LNCAP (cell line): Measurements from ENCODE around the gene PDGFRB.

Experiments
- TF ChIP-seq, protein P1 (sequence below): fragments of 450-650 bp; IDR thresholded peaks from 2 replicates; pipeline ENCODE4 v1.5.1; 2017; ENCODE audit warnings: mild to moderate bottlenecking

PDGFRB gene

DNA sequence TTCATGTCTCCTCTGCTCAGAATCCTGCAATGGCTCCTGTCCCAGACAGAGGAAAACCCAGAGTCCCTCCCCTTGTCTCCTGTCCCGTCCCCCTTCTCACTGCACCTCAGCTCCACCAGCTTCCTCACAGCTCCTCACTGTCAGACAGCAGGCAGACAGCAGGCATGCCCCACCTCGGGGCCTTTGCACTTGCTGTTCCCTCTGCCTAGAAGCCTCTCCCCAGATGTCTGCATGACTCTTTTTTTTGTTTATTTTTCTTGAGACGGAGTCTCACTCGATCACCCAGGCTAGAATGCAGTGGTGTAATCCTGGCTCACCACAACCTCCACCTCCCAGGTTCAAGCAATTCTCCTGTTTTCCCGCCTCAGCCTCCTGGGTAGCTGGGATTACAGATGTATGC is 25.4 kb upstream of the PDGFRB start:
- TF ChIP-seq, protein P1, sequence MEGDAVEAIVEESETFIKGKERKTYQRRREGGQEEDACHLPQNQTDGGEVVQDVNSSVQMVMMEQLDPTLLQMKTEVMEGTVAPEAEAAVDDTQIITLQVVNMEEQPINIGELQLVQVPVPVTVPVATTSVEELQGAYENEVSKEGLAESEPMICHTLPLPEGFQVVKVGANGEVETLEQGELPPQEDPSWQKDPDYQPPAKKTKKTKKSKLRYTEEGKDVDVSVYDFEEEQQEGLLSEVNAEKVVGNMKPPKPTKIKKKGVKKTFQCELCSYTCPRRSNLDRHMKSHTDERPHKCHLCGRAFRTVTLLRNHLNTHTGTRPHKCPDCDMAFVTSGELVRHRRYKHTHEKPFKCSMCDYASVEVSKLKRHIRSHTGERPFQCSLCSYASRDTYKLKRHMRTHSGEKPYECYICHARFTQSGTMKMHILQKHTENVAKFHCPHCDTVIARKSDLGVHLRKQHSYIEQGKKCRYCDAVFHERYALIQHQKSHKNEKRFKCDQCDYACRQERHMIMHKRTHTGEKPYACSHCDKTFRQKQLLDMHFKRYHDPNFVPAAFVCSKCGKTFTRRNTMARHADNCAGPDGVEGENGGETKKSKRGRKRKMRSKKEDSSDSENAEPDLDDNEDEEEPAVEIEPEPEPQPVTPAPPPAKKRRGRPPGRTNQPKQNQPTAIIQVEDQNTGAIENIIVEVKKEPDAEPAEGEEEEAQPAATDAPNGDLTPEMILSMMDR = no peak

DNA sequence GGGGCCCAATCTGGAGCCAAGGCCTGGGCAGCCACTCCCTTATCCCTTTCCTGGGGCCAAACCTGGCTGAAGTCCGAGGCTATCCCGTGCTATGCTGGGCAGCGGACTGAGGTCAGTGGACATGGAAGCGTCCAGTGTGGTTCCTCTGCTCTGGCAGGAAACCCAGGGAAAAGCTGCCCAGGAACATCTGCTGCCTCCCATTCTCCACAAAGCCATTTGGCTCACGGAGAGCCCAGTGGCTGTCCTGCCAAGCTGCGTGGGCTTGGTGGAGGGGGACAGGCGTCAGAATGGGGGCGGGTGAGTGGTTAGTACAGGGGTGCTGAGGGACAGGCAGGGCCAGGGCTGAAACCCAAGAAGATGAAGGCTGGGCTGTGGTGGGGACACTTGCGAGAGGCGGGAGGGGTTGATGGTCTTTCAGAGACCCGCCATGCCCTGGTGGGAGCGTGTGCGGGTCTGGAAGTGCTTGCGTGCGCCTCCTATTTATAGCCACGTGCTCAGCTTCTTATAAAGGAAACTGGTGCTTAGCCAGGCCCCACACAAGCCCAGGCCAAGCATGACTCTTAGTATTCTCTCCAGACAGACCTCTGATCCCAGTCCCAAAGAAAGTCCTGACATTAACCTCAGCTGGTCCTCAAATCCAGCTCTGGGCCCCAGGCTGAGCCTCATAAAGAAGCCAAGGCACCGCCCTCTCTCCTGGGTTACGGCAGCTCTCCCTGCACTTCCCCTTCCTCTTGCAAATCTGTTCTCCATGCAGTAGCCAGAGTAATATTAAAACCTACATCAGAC is 24.8 kb upstream of the PDGFRB start:
- TF ChIP-seq, protein P1 = no peak

DNA sequence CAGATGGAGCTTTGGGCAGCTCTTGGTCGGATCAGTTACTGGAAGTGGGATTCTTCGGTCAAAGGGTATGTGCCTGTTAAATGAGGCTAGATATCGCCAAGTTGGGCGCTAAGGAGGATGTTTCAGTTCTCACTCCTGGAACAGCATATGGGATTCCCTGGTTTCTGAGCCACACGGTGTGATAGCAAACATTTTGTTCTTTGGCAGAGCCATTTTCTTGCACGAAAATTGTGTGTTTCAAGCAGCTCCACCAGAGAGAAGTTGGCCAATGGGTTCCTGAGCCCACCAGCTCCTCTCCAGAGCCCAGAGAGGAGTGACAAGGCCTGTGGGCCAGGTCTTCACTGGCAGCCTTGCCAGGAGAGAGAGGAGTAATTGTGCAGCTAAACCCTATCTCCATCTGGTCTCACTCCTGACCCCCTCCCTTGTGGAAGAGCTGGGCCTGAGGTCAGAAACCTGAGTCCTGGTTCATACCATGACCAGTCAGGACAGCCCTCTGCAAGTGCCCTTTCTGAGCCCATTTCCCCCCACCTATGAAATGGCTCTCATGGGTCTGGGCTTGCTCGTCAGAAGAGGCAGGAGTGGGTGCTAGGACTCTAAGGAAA is 23.5 kb upstream of the PDGFRB start:
- TF ChIP-seq, protein P1 = no peak

DNA sequence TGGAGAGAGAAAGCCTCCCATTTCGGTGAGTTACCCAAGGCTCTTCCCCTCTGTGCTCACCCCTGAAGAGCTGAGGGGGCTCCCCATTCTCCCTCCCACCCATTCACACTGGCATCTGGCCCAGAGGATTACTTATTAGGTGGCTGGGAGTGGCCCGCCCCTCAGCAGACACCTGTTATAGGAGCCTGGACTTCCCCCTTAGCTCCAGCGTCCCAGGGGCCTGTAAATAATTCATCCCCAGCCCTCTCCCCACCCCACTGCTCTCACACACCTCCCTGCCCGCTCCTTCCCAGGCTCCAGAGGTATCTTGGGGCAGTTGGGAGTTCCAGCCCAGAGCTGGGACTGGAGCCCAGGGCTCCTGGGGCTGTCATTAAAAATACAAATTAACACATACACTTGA is 22.6 kb upstream of the PDGFRB start:
- TF ChIP-seq, protein P1 = no peak

DNA sequence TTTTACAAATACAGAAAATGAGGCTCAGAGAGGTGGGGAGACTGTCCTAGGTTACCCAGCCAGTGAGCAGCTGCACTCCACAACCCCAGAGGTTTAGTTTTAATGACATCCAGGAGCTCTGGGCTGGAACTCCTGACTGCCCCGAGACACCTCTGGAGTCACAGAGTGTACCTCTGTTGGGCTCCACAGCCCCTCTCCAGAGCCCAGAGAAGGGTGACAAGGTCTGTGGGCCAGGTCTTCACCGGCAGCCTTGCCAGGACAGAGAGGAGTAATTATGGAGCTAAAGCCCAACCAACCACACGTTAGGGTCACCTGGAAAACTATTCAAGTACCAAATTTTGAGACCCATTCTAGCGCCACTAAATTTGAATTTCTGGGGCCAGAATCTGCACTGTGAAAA is 22.1 kb upstream of the PDGFRB start:
- TF ChIP-seq, protein P1 = no peak

DNA sequence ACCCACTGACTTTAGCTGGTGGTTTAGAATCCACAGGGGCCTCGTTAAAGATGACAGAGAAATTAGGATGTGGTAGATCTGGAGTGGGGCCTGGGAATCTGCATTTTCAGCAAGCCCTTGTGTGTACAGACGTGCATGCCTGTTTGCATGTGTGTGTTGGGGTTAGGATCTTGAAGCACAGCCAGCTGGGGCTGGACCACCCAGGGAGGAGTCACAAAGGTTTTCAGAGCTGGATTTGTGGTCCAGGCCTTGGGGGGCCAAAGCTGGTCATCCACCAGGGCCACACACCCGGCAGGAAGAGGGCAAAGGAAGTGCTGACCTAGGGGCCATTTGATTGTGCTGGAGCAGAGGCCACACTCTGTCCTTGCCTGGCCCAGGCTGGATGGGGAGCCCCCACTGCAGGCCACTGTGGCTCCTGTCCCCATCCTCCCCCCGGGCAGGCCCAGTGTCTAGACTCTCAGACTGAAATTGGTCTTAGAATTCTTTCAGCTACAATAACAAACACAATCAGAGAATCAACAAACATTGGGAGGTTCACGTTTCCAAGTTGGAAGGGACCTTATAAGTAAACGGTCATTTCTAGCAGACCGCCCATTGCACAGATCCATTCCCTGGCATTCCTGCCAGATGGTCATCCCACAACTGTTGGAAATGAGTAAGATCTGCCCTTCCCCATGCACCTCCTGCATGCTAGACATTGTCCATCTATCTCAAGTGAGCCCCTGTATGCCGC is 21.3 kb upstream of the PDGFRB start:
- TF ChIP-seq, protein P1 = no peak

DNA sequence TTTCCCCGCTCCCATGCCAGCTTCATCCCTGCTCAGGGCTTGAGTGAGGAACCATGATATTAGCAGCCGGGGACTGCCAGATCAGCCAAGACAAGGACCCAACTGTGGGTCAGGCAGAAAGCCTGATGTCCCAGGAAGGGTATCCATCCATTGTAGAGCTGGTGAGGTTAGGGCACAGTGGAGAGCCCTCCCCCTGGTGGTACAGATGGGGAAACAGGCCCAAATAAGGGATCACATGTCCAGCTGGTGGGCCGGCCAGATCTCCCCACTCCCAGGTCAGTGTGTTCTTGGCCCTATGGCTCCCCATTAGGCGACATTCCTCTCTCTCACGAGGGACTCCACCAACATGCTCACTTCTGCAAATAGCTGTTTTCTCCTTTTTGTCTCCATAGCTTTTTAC is 19.9 kb upstream of the PDGFRB start:
- TF ChIP-seq, protein P1 = peak; percentile 27; the same call in 1 of the 2 replicates
